Inflammatory macrophage (primary cell): ENCODE measurements around the gene TMEM263.
A peak's percentile ranks its signal among the peaks of the same experiment; 100 is the strongest.

Source experiments
- DNase-seq, 2 donors: peaks; one replicate each; pipeline ENCODE4 v3.0.0-alpha.2; 2020 to 2022

Gene TMEM263

GRCh38 chr12:106950591-106950990 is 5.1 kb upstream of the TMEM263 start:
- no peak for DNase-seq

- DNase-seq, result no peak
Measured at GRCh38 chr12:106953352-106954250, 2.1 kb upstream of the TMEM263 start.

- no peak for DNase-seq
Measured at GRCh38 chr12:106954462-106955376, 988 bp upstream of the TMEM263 start.

GRCh38 chr12:106956048-106956578 is 406 bp downstream of the TMEM263 start:
- DNase-seq, result peak; percentile 15 to 47

GRCh38 chr12:106957583-106957982 is 1.9 kb downstream of the TMEM263 start:
- DNase-seq, result no peak

- DNase-seq, result no peak
Measured at GRCh38 chr12:106960443-106960842, 4.7 kb downstream of the TMEM263 start.

- no peak for DNase-seq
Measured at GRCh38 chr12:106962286-106962685, 6.6 kb downstream of the TMEM263 start.

GRCh38 chr12:106964526-106964925 is 8.8 kb downstream of the TMEM263 start:
- DNase-seq, result no peak

GRCh38 chr12:106971065-106971464 is 15.4 kb downstream of the TMEM263 start:
- DNase-seq, result no peak

- DNase-seq, result no peak
Measured at GRCh38 chr12:106973545-106973944, 17.8 kb downstream of the TMEM263 start.

- no peak for DNase-seq
Measured at GRCh38 chr12:106974511-106974910, 18.8 kb downstream of the TMEM263 start.

GRCh38 chr12:106975098-106975497 is 19.4 kb downstream of the TMEM263 start:
- DNase-seq, result no peak

GRCh38 chr12:106975993-106976658 is 20.4 kb downstream of the TMEM263 start:
- DNase-seq, result no peak

GRCh38 chr12:106976668-106977067 is 21.0 kb downstream of the TMEM263 start:
- DNase-seq, result no peak

GRCh38 chr12:106978035-106978800 is 22.5 kb downstream of the TMEM263 start:
- no peak for DNase-seq

GRCh38 chr12:106980944-106981343 is 25.2 kb downstream of the TMEM263 start:
- no peak for DNase-seq

- no peak for DNase-seq
Measured at GRCh38 chr12:106981788-106982187, 26.1 kb downstream of the TMEM263 start.

- no peak for DNase-seq
Measured at GRCh38 chr12:106982229-106982628, 26.5 kb downstream of the TMEM263 start.

GRCh38 chr12:106984588-106985137 is 29.0 kb downstream of the TMEM263 start:
- no peak for DNase-seq

- DNase-seq, result no peak
Measured at GRCh38 chr12:106985479-106985878, 29.8 kb downstream of the TMEM263 start.

- DNase-seq, result no peak
Measured at GRCh38 chr12:106986135-106986534, 30.4 kb downstream of the TMEM263 start.
